ENCODE data around the gene SLC12A1. TPM values are rescaled to one million over a fixed set of nuclear protein-coding genes. Genes with fewer than 3 reads are reported as not detected.
A peak's percentile ranks its signal among the peaks of the same experiment; 100 is the strongest.
"Not testable (repeated sequence)": the region's sequence is repeated elsewhere in the genome, so short reads cannot be mapped to it uniquely, and the experiment has no call there.

Gene SLC12A1
- polyA plus RNA-seq, 6 donors from 2014 or later = not detected

DNA sequence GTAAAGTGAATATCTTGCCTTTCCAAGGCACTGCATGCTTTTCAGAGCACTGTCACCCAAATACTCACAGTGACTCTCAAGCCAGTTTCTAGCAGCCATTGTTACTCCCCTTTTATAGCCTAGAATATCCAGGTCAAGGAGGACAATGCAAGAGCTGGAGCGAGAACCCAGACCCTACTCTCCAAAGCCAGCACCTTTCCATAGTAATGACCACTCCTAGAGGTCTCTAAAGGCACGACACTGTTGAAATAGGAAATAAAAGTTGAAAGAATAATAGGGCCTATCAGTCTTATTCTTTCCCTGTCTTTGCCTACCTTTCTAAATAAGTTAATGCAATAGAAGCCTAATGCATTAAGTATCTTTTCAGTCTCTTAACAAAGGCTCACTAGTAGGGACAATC lies 91.6 kb downstream of the SLC12A1 start:
- no peak overlapping the region for H3K27ac Mint-ChIP-seq
- H3K4me1 Mint-ChIP-seq = no peaks in the 10 kb centered on the region
- no peaks in the 10 kb centered on the region for H3K9me3 Mint-ChIP-seq
- H3K36me3 Mint-ChIP-seq = no peaks in the 10 kb centered on the region
- H3K4me3 Mint-ChIP-seq = no peak overlapping the region
- ATAC-seq (ENCODE audit: low read depth in 2 of 2) (no peak), DNase-seq (no peak)
- H3K27me3 Mint-ChIP-seq = no peaks in the 10 kb centered on the region

DNA sequence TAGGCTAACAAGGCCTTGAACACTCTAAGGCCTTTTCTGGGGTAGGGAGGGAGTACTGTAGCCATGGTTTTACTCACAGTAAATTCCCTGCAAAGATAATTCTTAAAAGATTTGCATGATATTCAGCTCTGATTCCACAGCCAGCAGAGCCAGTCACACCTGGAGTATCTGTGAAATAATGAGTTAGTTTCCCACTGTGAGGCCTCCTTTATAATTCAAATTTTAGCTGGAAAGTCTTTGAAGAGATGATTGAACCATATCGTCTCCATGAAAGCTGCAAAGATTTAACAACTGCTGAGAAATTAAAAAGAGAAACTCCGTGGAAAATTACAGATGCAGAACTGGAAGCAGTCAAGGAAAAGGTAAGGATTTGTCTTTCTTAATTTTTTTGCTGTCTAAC lies 92.8 kb downstream of the SLC12A1 start:
- H3K27me3 Mint-ChIP-seq = no peaks in the 10 kb centered on the region

DNA sequence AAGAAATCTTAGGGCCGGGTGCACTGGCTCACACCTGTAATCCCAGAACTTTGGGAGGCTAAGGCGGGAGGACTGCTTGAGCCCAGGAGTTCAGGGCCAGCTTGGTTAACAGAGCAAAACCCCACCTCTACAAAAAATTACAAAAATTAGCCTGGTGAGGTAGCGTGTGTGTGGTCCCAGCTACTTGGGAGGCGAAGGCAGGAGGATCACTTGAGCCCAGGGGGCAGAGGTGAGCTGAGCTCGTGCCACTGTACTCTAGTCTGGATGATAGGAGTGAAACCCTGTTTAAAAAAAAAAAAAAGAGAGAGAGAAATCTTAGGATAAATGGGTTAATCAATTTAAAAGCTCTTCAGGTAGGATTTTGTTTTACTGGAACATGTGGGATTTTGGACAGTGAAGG lies 93.9 kb downstream of the SLC12A1 start:
- DNase-seq (no peak), ATAC-seq (ENCODE audit: low read depth in 2 of 2) (no peak)
- no peak overlapping the region for H3K4me3 Mint-ChIP-seq
- no peaks in the 10 kb centered on the region for H3K9me3 Mint-ChIP-seq
- no peak overlapping the region for H3K27ac Mint-ChIP-seq
- H3K27me3 Mint-ChIP-seq = no peaks in the 10 kb centered on the region
- H3K4me1 Mint-ChIP-seq = no peaks in the 10 kb centered on the region
- H3K36me3 Mint-ChIP-seq = no peaks in the 10 kb centered on the region

More for the DNA sequence above, 92.8 kb downstream of the SLC12A1 start:
- no peaks in the 10 kb centered on the region for H3K4me1 Mint-ChIP-seq
- H3K4me3 Mint-ChIP-seq = no peak overlapping the region
- no peaks in the 10 kb centered on the region for H3K36me3 Mint-ChIP-seq
- no peaks in the 10 kb centered on the region for H3K9me3 Mint-ChIP-seq
- DNase-seq = no peak
- ATAC-seq (ENCODE audit: low read depth in 2 of 2) = no peak
- no peak overlapping the region for H3K27ac Mint-ChIP-seq

DNA sequence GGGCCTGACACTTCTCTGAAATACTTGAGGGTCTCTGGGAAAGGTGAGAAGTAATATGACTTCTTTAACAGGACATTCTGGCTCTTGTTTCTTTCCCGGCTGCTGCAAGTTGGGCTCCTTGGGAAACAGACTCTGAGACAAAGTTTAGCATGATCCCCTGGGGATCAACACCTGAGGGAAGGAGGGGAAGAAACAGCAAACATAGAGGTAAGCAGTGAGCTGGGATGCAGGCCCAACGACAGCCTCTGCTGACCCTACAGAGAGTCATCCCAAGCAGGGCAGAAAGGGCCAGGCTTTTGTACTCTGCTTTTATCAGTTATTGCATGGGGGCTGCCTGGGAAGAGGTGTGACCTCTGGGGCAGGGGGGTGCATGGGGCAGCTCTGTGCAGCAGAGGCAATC lies 98.3 kb downstream of the SLC12A1 start:
- H3K27ac Mint-ChIP-seq = peak overlapping the region in 2 of 6 donors; percentile 5 to 73
- no peaks in the 10 kb centered on the region for H3K36me3 Mint-ChIP-seq
- H3K9me3 Mint-ChIP-seq = no peaks in the 10 kb centered on the region
- H3K4me3 Mint-ChIP-seq = no peak overlapping the region
- ATAC-seq (ENCODE audit: low read depth in 2 of 2) = no peak
- no peak for DNase-seq
- no peaks in the 10 kb centered on the region for H3K4me1 Mint-ChIP-seq
- no peaks in the 10 kb centered on the region for H3K27me3 Mint-ChIP-seq

DNA sequence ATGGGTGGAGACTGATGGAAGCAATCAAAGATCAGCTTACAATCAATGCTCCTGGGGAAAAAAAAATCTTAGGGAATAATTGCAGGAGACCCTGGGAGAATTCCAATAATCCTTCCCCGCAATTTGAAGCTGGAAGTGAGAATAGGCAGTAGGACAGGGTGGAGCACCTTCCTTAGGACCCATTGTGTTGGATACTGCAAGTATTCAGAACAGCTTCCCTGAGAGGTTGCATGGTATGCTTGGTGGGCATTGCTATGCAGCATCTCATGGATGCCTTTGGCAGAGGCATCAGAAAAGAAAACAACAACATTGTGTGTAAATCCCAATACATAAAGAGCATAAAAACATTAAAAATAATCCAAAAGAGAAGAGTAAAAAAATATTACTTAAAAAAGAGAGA lies 100.5 kb downstream of the SLC12A1 start:
- Mint-ChIP-seq H3K27me3 (no peaks in the 10 kb centered on the region), H3K27ac (peak overlapping the region in 1 of 6 donors; percentile 20), H3K4me3 (no peak overlapping the region), H3K4me1 (no peaks in the 10 kb centered on the region), H3K9me3 (no peaks in the 10 kb centered on the region), H3K36me3 (no peaks in the 10 kb centered on the region)
- DNase-seq = no peak
- no peak for ATAC-seq (ENCODE audit: low read depth in 2 of 2)

DNA sequence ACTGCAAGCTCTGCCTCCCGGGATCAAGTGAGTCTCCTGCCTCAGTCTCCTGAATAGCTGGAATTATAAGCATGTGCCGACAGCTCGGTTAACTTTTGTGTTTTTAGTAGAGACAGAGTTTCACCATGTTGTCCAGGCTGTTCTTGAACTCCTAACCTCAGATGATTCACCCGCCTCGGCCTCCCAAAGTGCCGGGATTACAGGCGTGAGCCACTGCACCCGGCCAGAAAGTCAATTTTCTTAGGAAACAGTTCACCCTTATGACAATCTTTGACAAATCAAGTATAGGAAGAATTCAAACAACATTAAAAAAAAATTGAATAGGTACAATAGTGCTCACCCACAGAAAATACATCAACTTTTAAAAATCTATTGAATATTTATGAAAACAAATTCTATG lies 101.5 kb downstream of the SLC12A1 start:
- Mint-ChIP-seq H3K9me3 (no peaks in the 10 kb centered on the region), H3K4me1 (no peaks in the 10 kb centered on the region), H3K27me3 (no peaks in the 10 kb centered on the region), H3K36me3 (no peaks in the 10 kb centered on the region), H3K27ac (no peak overlapping the region), H3K4me3 (no peak overlapping the region)
- no peak for ATAC-seq (ENCODE audit: low read depth in 2 of 2)
- no peak for DNase-seq

DNA sequence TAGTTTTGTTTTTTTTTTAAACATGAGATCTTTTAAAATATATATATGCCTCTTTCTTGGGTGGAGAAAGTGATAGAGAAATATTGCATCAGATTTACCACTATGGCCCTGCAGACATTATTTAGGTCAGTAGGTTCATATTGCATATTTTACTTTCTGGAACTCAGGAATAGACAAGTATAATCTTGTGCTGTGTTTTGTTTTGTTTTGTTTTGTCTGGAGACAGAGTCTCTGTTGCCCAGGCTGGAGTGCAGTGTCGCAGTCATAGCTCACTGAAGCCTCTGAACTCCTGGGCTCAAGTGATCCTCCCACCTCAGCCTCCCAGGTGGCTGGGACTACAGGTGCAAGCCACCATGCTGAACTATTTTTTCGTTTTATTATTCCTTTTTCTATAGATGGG lies 103.6 kb downstream of the SLC12A1 start:
- ATAC-seq (ENCODE audit: low read depth in 2 of 2) (no peak), DNase-seq (no peak)
- Mint-ChIP-seq H3K4me1 (no peaks in the 10 kb centered on the region), H3K4me3 (no peak overlapping the region), H3K27ac (no peak overlapping the region), H3K9me3 (no peaks in the 10 kb centered on the region), H3K36me3 (no peaks in the 10 kb centered on the region), H3K27me3 (no peaks in the 10 kb centered on the region)

DNA sequence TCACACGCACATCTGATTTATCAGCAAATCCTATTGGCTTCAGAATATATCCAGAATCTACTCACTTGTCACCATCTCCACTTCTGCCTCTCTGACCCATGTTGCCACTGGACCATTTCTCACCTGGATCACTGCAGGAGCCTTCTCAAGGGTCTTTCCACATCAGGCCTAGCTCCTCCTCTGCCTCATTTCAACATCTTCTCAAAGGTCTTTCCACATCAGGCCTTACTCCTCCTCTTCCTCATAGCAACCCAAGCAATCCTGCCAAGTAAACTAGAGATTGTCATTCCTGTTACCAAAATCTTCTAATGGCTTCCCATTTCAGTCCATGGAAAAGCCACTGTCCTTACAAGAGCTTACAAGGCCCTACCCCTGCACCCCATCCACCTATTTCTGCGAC lies 107.1 kb downstream of the SLC12A1 start:
- Mint-ChIP-seq H3K36me3 (no peaks in the 10 kb centered on the region), H3K27me3 (no peaks in the 10 kb centered on the region), H3K9me3 (no peaks in the 10 kb centered on the region), H3K4me1 (no peaks in the 10 kb centered on the region), H3K27ac (peak overlapping the region in 1 of 6 donors; percentile 12), H3K4me3 (no peak overlapping the region)
- ATAC-seq (ENCODE audit: low read depth in 2 of 2) = no peak
- no peak for DNase-seq

DNA sequence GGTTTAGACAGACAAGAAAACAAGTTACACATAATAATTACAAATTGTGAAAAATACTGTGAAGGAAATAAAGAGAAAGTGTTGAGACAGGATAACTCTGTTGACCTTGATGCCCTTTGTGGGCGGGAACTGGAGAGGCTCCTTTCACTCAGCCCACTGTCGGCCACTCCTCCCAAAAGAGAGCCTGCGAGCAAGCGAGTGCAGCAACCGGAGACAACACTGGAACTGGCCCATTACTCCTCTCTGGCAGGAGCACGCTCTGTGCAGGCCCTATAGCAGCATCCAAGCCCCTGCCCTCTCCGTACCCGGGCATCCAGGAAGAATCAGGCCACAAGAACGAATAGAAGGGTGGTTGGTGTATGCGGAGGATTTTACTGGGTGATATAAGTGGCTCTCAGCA lies 108.9 kb downstream of the SLC12A1 start:
- Mint-ChIP-seq H3K27me3 (no peaks in the 10 kb centered on the region), H3K27ac (no peak overlapping the region), H3K4me3 (no peak overlapping the region), H3K36me3 (no peaks in the 10 kb centered on the region), H3K9me3 (no peaks in the 10 kb centered on the region), H3K4me1 (no peaks in the 10 kb centered on the region)
- DNase-seq = no peak
- ATAC-seq (ENCODE audit: low read depth in 2 of 2) = no peak

DNA sequence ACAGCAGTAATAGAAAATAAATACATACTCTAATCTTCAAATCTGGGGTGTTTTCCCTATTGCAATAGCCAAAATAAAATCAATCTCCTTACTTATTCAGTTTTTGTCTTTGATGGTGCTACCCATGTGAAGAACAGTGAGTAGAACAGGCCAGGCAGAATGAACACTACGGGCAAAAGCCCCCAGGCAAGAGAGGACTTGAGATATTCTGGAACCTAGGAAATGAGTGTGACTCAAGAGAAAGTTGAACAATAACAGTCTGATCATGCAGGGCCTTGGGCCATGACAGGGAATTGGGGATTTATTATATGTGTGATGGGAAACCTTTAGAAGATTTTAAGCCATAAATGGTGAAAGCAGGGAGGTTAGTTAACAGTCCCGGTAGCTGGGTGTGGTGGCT lies 111.1 kb downstream of the SLC12A1 start:
- Mint-ChIP-seq H3K27me3 (no peaks in the 10 kb centered on the region), H3K9me3 (no peaks in the 10 kb centered on the region), H3K4me3 (no peak overlapping the region), H3K27ac (peak overlapping the region in 1 of 6 donors; percentile 55), H3K36me3 (no peaks in the 10 kb centered on the region), H3K4me1 (no peaks in the 10 kb centered on the region)
- DNase-seq (no peak), ATAC-seq (ENCODE audit: low read depth in 2 of 2) (no peak)

DNA sequence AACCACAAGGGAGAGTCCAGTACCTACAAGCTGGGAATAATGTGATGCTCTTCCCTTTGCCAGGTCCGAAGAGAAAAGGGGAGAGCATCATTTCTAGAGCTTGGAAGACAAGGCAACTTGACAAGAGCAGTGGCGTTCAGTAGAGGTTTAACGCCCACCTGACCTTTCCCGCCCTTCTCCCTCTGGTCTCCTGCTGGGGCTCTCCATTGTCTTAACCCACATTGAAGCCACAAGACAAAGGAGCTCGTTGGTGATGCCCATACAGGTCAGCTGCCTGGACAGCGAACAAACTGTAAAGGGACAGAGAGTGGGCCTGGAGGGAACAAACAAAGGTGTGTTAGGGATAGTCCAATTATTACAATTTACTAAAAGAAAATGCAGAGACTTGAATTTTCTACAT lies 112.0 kb downstream of the SLC12A1 start:
- Mint-ChIP-seq H3K27me3 (no peaks in the 10 kb centered on the region), H3K4me3 (no peak overlapping the region), H3K36me3 (no peaks in the 10 kb centered on the region), H3K27ac (no peak overlapping the region), H3K4me1 (no peaks in the 10 kb centered on the region), H3K9me3 (no peaks in the 10 kb centered on the region)
- ATAC-seq (ENCODE audit: low read depth in 2 of 2) (no peak), DNase-seq (no peak)

DNA sequence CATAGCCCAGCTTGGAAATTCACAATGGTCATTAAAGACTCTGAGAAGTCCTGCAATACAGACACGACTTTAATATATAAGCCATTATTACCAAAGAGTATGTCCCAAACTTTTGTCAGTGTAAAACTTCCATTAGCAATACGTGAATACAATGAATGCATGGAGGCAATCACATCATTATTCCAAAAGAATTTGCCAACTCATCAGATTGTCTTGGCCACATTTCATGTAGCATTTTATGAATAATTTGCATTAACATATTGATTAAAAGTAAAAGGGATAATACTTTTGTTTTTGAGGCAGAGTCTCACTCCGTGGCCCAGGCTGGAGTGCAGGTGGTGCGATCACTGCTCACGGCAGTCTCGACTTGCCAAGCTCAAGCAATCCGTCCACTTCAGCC lies 117.2 kb downstream of the SLC12A1 start:
- Mint-ChIP-seq H3K4me1 (peaks cover 7 to 10% (median 8%) of the 10 kb centered on the region in 3 donors), H3K4me3 (no peak overlapping the region)
- ATAC-seq (ENCODE audit: low read depth in 2 of 2) = no peak

DNA sequence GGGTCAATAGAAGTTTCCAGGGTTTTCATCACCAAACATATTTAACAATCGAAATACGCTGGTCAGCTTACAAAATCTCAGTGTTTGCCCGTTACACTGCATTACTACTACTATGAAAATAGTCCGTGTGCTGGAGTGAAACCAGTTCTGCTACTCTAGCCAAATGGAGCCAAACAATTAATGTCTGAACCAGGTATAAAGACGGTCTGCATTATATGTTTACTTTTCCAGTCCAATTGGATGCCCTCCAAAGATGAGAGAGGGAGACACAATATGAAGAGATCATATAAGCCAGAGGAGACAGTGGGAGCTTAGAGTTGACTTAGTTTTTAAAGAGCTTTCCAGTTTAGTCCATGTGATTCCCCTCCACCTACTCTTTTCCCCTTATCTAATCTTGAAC lies 118.8 kb downstream of the SLC12A1 start:
- H3K27me3 Mint-ChIP-seq = no peaks in the 10 kb centered on the region
- no peaks in the 10 kb centered on the region for H3K9me3 Mint-ChIP-seq
- DNase-seq (no peak), ATAC-seq (ENCODE audit: low read depth in 2 of 2) (no peak)
- peaks cover 8 to 14% (median 11%) of the 10 kb centered on the region in 3 donors for H3K4me1 Mint-ChIP-seq
- no peak overlapping the region for H3K27ac Mint-ChIP-seq
- no peak overlapping the region for H3K4me3 Mint-ChIP-seq
- H3K36me3 Mint-ChIP-seq = peaks cover 0 to 4% of the 10 kb centered on the region in 2 donors

More for the DNA sequence above, 117.2 kb downstream of the SLC12A1 start:
- DNase-seq = no peak
- H3K36me3 Mint-ChIP-seq = peaks cover 0 to 4% of the 10 kb centered on the region in 2 donors
- H3K9me3 Mint-ChIP-seq = no peaks in the 10 kb centered on the region
- H3K27me3 Mint-ChIP-seq = no peaks in the 10 kb centered on the region
- H3K27ac Mint-ChIP-seq = no peak overlapping the region

DNA sequence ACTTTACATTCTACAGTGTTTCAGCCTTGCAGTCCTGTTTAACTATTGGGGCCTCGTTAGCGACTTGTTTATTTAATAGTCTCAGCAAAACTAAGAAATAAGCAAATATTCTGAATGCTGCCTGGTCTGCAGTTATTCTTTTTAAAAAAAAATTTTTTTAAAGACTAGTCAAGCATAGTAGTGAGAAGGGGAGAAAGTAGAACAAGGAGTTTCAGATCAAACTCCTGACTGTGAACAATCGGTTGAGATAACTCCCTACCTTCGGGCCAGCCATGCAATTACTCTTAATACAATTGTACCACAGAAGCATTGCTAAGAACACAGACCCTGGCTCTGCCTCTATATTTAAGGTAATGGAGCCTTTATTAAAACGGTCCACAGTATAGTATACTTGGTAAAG lies 119.3 kb downstream of the SLC12A1 start:
- DNase-seq (no peak), ATAC-seq (ENCODE audit: low read depth in 2 of 2) (no peak)
- peaks cover 12 to 18% (median 16%) of the 10 kb centered on the region in 3 donors for H3K4me1 Mint-ChIP-seq
- H3K27ac Mint-ChIP-seq = no peak overlapping the region
- H3K36me3 Mint-ChIP-seq = peaks cover 0 to 4% of the 10 kb centered on the region in 2 donors
- H3K9me3 Mint-ChIP-seq = no peaks in the 10 kb centered on the region
- H3K27me3 Mint-ChIP-seq = no peaks in the 10 kb centered on the region
- H3K4me3 Mint-ChIP-seq = peak overlapping the region in 1 of 8 donors; percentile 55

DNA sequence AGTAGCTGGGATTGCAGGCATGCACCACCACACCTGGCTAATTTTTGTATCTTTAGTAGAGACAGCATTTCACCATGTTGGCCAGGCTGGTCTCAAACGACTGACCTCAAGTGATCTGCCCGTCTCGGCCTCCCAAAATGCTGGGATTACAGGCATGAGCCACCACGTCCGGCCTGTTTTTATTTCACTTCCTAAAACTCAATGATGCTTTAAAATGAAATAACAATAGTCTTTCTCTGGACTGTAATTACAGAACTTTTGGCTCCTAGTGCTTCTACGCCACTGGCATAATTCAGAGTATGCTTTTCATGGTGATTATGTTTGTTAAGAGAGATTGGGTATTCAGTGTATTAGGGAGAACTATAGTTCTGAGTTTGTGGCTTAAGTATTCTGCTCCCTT lies 120.1 kb downstream of the SLC12A1 start:
- not testable (repeated sequence) for ATAC-seq (ENCODE audit: low read depth in 2 of 2); H3K9me3 Mint-ChIP-seq

More for the DNA sequence above, 120.1 kb downstream of the SLC12A1 start:
- DNase-seq, H3K36me3 Mint-ChIP-seq, H3K27me3 Mint-ChIP-seq: not testable (repeated sequence)
- Mint-ChIP-seq H3K4me3 (peak overlapping the region in 4 of 8 donors; percentile 6 to 55 (median 17)), H3K27ac (peak overlapping the region in 2 of 6 donors; percentile 22 to 33), H3K4me1 (peaks cover 19 to 25% (median 20%) of the 10 kb centered on the region in 3 donors)

Data from naive B cell (primary cell).